OCI-LY7 (cell line): Measurements from ENCODE around the gene INPP5A. TPM values are rescaled to one million over a fixed set of nuclear protein-coding genes. Genes with fewer than 3 reads are reported as not detected.

ENCODE experiments used
- BruUV-seq: library from RNA; stranded (reverse); fragments of 400-500 nt; replicated peaks from 2 replicates; lab custom pipeline; 2021; lab: Mats Ljungman, UMichigan
- CTCF ChIA-PET: fragments of 300-600 bp; sonication (Branson Sonifier 250); formaldehyde crosslinking; loops from one replicate; lab custom pipeline; 2022; ENCODE audit warnings: antibody characterized with exemption; ENCODE audit not compliant: unreplicated experiment; lab: Charles Lee
- POLR2A ChIA-PET: fragments of 300-600 bp; sonication (Branson Sonifier 250); formaldehyde crosslinking; loops from one replicate; lab custom pipeline; 2022; ENCODE audit warnings: antibody characterized with exemption; lab: Charles Lee
- DNase-seq: peaks from one replicate; pipeline ENCODE4 v3.0.0-alpha.2; 2015; ENCODE audit warnings: low spot score
- H2AFZ ChIP-seq: fragments of 200-600 bp; sonication (generic), shearing (Covaris generic); 2 replicates; pipeline ENCODE4 v1.6.1; 2014; ENCODE audit warnings: mild to moderate bottlenecking, antibody characterized with exemption, low read length, moderate library complexity
- H3K27ac ChIP-seq: fragments of 200-600 bp; sonication (generic); 2 replicates; pipeline ENCODE4 v1.5.1; 2014; ENCODE audit warnings: mixed run types, low read depth, mild to moderate bottlenecking, moderate library complexity, low read length, inconsistent platforms; ENCODE audit not compliant: poor library complexity, severe bottlenecking
- H3K36me3 ChIP-seq: fragments of 200-600 bp; sonication (generic); 2 replicates; pipeline ENCODE4 v1.6.1; 2014; ENCODE audit warnings: mild to moderate bottlenecking, antibody characterized with exemption, low read length, moderate library complexity, mixed read lengths; ENCODE audit not compliant: insufficient read depth
- H3K4me1 ChIP-seq: fragments of 200-600 bp; sonication (generic); 2 replicates; pipeline ENCODE4 v1.5.1; 2014; ENCODE audit warnings: mild to moderate bottlenecking, low read length; ENCODE audit not compliant: insufficient read depth, poor library complexity, severe bottlenecking
- H3K4me2 ChIP-seq: fragments of 200-600 bp; sonication (generic); 2 replicates; pipeline ENCODE4 v1.6.1; 2014; ENCODE audit warnings: mild to moderate bottlenecking, low read length
- H3K4me3 ChIP-seq: fragments of 200-600 bp; sonication (generic); 2 replicates; pipeline ENCODE4 v1.5.1; 2014; ENCODE audit warnings: mild to moderate bottlenecking, low read depth, low read length; ENCODE audit not compliant: poor library complexity, severe bottlenecking
- H3K79me2 ChIP-seq: fragments of 200-600 bp; sonication (generic); 2 replicates; pipeline ENCODE4 v1.6.1; 2016; ENCODE audit warnings: low read depth, mild to moderate bottlenecking, low read length, moderate library complexity, mixed read lengths; ENCODE audit not compliant: insufficient read depth
- H3K9me2 ChIP-seq: fragments of 200-600 bp; sonication (generic); 2 replicates; pipeline ENCODE4 v1.6.1; 2016; ENCODE audit warnings: mild to moderate bottlenecking, low read length, mixed read lengths; ENCODE audit not compliant: insufficient read depth
- H3K9me3 ChIP-seq: fragments of 200-600 bp; sonication (generic); 2 replicates; pipeline ENCODE4 v1.6.1; 2014; ENCODE audit warnings: mild to moderate bottlenecking, mixed run types, low read length, mixed read lengths
- H4K20me1 ChIP-seq: fragments of 200-600 bp; sonication (generic); 2 replicates; pipeline ENCODE4 v1.6.1; 2014; ENCODE audit warnings: mild to moderate bottlenecking, antibody characterized with exemption, low read length, moderate library complexity, mixed read lengths; ENCODE audit not compliant: insufficient read depth
- EZH2phosphoT487 ChIP-seq: fragments of 200-600 bp; sonication (generic); IDR thresholded peaks from 2 replicates; pipeline ENCODE4 v1.6.1; 2018; ENCODE audit warnings: low read depth, borderline replicate concordance, mild to moderate bottlenecking, mixed run types, antibody characterized with exemption, low read length, moderate library complexity, mixed read lengths
- intact Hi-C: fragments of 100-400 bp; cut with micrococcal nuclease; formaldehyde crosslinking; loops from one replicate; pipeline ENCODE4 v1.10.0; 2022; ENCODE audit not compliant: unreplicated experiment
- total RNA-seq, 2 experiments: library from RNA; depleted of rRNA in 1 of 2; stranded (reverse); fragments of >200 nt in 1 of 2; shearing (Covaris generic) in 1 of 2; gene quantifications; 2 replicates each; pipeline ENCODE4 v1.2.3, GENCODE V29; 2014 to 2022
- TF ChIP-seq, protein P1 (sequence below): fragments of 200-600 bp; sonication (generic); conservative IDR thresholded peaks from 2 replicates; pipeline ENCODE4 v1.5.1; 2014; ENCODE audit warnings: mild to moderate bottlenecking, antibody characterized with exemption, low read length, moderate library complexity, mixed read lengths

INPP5A gene
- total RNA-seq, 2 experiments from 2014 or later = 14.5 to 18.4 TPM

DNA sequence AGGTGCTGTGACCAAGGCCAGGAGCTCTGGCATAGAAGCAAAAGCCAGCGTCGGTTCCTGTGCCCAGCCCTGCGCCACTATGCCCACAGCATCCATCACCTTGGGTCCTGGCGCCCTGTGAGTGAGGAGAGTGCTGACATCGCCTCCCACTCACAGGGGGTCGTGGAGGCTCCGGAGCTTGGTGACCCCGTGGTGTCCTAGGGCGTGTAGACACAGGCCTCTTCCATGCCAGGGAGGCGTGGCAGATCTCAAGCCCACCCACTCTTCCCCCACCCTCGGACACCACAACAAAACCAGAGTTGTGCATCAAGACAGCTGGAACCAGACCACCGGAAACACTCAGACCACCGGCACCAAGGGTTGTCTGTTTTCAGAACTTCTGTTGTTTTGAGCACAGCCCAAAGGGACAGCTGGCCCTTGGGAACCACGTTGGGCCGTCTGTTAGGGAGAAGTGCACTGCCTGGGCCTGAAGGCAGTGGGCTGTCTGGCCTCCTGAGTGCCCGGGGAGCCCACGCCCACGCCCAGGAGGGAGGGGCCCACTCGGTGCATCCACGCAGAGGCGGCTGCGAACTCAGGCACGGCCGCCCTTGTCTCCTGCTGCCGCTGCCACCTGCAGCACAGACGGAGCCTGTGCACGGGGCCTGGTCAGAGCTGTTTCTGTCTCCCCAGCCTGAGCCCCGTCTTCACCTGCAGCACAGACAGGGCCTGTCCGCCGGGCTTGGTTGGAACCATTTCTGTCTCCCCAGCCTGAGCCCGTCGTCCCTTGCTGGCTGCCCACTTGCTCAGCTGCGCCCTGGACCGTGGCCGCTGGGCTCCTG lies 106.3 kb downstream of the INPP5A start:
- Histone ChIP-seq H3K9me3 (no peaks in the 10 kb centered on the region), H3K4me2 (no peak overlapping the region), H3K4me3 (no peak overlapping the region), H4K20me1 (no peaks in the 10 kb centered on the region), H3K36me3 (no peaks in the 10 kb centered on the region), H3K27ac (no peak overlapping the region), H3K4me1 (no peaks in the 10 kb centered on the region), H2AFZ (no peak overlapping the region), H3K9me2 (no peaks in the 10 kb centered on the region), H3K79me2 (no peaks in the 10 kb centered on the region)
- BruUV-seq = no TSS peak
- ChIA-PET POLR2A (interaction anchor here (0.5 kb wide), 1 partner anchor 169 kb away, joined by 3 read pairs; no protein-coding TSS in a partner anchor), CTCF (no interaction called here)
- intact Hi-C loops = no loop called here
- no peak for DNase-seq
- TF ChIP-seq, protein P1, sequence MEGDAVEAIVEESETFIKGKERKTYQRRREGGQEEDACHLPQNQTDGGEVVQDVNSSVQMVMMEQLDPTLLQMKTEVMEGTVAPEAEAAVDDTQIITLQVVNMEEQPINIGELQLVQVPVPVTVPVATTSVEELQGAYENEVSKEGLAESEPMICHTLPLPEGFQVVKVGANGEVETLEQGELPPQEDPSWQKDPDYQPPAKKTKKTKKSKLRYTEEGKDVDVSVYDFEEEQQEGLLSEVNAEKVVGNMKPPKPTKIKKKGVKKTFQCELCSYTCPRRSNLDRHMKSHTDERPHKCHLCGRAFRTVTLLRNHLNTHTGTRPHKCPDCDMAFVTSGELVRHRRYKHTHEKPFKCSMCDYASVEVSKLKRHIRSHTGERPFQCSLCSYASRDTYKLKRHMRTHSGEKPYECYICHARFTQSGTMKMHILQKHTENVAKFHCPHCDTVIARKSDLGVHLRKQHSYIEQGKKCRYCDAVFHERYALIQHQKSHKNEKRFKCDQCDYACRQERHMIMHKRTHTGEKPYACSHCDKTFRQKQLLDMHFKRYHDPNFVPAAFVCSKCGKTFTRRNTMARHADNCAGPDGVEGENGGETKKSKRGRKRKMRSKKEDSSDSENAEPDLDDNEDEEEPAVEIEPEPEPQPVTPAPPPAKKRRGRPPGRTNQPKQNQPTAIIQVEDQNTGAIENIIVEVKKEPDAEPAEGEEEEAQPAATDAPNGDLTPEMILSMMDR = no peak
- no peak for TF ChIP-seq EZH2phosphoT487

DNA sequence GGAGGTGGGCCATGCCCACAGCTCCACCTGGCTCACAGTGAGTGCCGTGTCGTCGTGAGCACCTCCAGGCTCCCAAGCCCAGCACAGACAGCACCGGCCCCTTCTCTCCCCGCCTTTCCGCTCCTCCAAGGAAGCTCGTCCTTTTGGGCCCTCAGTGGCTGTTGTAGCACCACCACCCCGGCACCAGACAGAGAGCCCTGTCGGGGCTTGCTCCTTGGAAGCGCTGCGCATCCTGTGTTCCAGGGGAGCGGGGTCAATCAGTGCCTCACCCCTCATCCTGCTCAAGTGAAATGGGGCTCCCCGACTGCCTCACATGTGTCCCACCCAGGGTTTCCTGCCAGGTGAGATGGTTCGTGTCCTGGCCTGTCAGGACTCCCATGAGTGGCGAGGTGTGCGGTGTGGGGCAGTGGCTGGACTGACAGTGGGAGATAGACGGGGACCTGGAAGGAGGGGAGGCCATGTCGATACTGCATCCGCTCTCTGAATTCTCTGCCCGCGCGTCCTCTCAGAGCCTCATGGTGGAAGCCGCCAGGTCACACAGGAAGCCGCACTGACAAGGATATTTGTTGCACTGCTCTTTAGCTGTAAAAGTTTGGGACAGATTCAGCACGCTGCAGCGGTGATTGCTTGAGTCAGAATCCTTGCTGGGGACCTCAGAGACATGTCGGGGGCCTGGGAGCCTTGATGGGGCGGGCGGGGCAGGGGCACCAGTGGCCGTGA lies 107.1 kb downstream of the INPP5A start:
- no peak for DNase-seq
- Histone ChIP-seq H2AFZ (no peak overlapping the region), H4K20me1 (no peaks in the 10 kb centered on the region), H3K79me2 (no peaks in the 10 kb centered on the region), H3K4me3 (no peak overlapping the region), H3K9me3 (no peaks in the 10 kb centered on the region), H3K4me1 (no peaks in the 10 kb centered on the region), H3K36me3 (no peaks in the 10 kb centered on the region), H3K9me2 (no peaks in the 10 kb centered on the region), H3K4me2 (no peak overlapping the region), H3K27ac (no peak overlapping the region)
- no TSS peak for BruUV-seq
- intact Hi-C loops = no loop called here
- POLR2A ChIA-PET = no interaction called here
- TF ChIP-seq, protein P1 = no peak
- TF ChIP-seq EZH2phosphoT487 = no peak
- CTCF ChIA-PET = no interaction called here

DNA sequence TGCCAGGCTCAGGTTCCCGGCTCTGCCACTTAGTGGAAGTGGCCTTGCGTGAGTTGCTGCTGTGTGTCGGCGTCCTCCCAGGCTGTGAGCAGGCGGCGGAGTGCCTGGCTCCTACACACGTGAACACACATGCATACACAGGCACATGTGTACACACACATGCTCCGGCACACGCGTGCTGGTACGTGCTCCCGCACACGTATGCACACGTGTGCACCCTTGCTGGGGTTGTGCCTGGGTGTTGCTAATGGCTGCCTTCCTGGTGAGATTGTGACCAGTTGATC lies 107.6 kb downstream of the INPP5A start:
- CTCF ChIA-PET = no interaction called here
- no peak for DNase-seq
- no peak for TF ChIP-seq EZH2phosphoT487
- TF ChIP-seq, protein P1 = no peak
- Histone ChIP-seq H3K27ac (no peak overlapping the region), H3K79me2 (no peaks in the 10 kb centered on the region), H3K36me3 (no peaks in the 10 kb centered on the region), H3K4me3 (no peak overlapping the region), H4K20me1 (no peaks in the 10 kb centered on the region), H3K4me1 (no peaks in the 10 kb centered on the region), H2AFZ (no peak overlapping the region), H3K4me2 (no peak overlapping the region), H3K9me3 (no peaks in the 10 kb centered on the region), H3K9me2 (no peaks in the 10 kb centered on the region)
- intact Hi-C loops = no loop called here
- POLR2A ChIA-PET = no interaction called here
- no TSS peak for BruUV-seq
